Measurements from ENCODE around the gene CD40. TPM values are rescaled to one million over a fixed set of nuclear protein-coding genes. Genes with fewer than 3 reads are reported as not detected.

CD40 gene
- total RNA-seq, 6 donors from 2014 or later = 15.7 to 32.5 (median 25.8) TPM

GRCh38 chr20:46135856-46136633 lies 17.9 kb downstream of the CD40 start:
- H3K9me3 ChIP-seq = no peaks in the 10 kb centered on the region
- WGBS, 2 donors = 44 to 48% methylated on average over 12 of the region's 12 CpGs
- no peak overlapping the region for H3K27ac ChIP-seq
- H3K36me3 ChIP-seq = no peaks in the 10 kb centered on the region
- DNase-seq (no peak), ATAC-seq (ENCODE audit: low FRiP score in 2 of 2) (no peak)
- H3K4me1 ChIP-seq = peaks cover 0 to 4% (median 0%) of the 10 kb centered on the region in 4 donors
- H3K4me3 ChIP-seq = no peak overlapping the region
- peaks cover 0 to 3% (median 0%) of the 10 kb centered on the region in 4 donors for H3K27me3 ChIP-seq
- TF ChIP-seq POLR2AphosphoS5 (IDR thresholded peaks at IDR 0.05) = no peak
- no peak for TF ChIP-seq POLR2A (IDR thresholded peaks at IDR 0.05)
- no peak for TF ChIP-seq CTCF (IDR thresholded peaks at IDR 0.05)
- TF ChIP-seq EP300 (IDR thresholded peaks at IDR 0.05) = no peak

GRCh38 chr20:46137816-46138215 lies 19.7 kb downstream of the CD40 start:
- no peak overlapping the region for H3K4me3 ChIP-seq
- TF ChIP-seq POLR2A (IDR thresholded peaks at IDR 0.05) = no peak
- no peak for TF ChIP-seq EP300 (IDR thresholded peaks at IDR 0.05)
- no peak for TF ChIP-seq CTCF (IDR thresholded peaks at IDR 0.05)
- no peak for TF ChIP-seq POLR2AphosphoS5 (IDR thresholded peaks at IDR 0.05)
- H3K27ac ChIP-seq = no peak overlapping the region
- H3K27me3 ChIP-seq = peaks cover 0 to 4% (median 2%) of the 10 kb centered on the region in 4 donors
- peaks cover 0 to 3% (median 0%) of the 10 kb centered on the region in 4 donors for H3K4me1 ChIP-seq
- 60 to 85% methylated on average over 3 to 5 of the region's 5 CpGs for WGBS, 2 donors
- H3K9me3 ChIP-seq = no peaks in the 10 kb centered on the region
- no peak for DNase-seq
- H3K36me3 ChIP-seq = no peaks in the 10 kb centered on the region
- ATAC-seq (ENCODE audit: low FRiP score in 2 of 2) = no peak

- H3K27ac ChIP-seq = no peak overlapping the region
- no peaks in the 10 kb centered on the region for H3K9me3 ChIP-seq
- 50 to 52% methylated on average over 6 to 8 of the region's 8 CpGs for WGBS, 2 donors
- peaks cover 0 to 4% (median 2%) of the 10 kb centered on the region in 4 donors for H3K27me3 ChIP-seq
- no peak overlapping the region for H3K4me3 ChIP-seq
- TF ChIP-seq CTCF (IDR thresholded peaks at IDR 0.05) (no peak), POLR2A (IDR thresholded peaks at IDR 0.05) (no peak), POLR2AphosphoS5 (IDR thresholded peaks at IDR 0.05) (no peak), EP300 (IDR thresholded peaks at IDR 0.05) (no peak)
- no peak for ATAC-seq (ENCODE audit: low FRiP score in 2 of 2)
- no peak for DNase-seq
- no peaks in the 10 kb centered on the region for H3K36me3 ChIP-seq
- H3K4me1 ChIP-seq = no peaks in the 10 kb centered on the region
These were observed 21.3 kb downstream of the CD40 start for GRCh38 chr20:46139266-46139889.

- no peak for DNase-seq
- TF ChIP-seq EP300 (IDR thresholded peaks at IDR 0.05) = no peak
- TF ChIP-seq CTCF (IDR thresholded peaks at IDR 0.05) = no peak
- TF ChIP-seq POLR2AphosphoS5 (IDR thresholded peaks at IDR 0.05) = no peak
- TF ChIP-seq POLR2A (IDR thresholded peaks at IDR 0.05) = no peak
- H3K4me1 ChIP-seq = no peaks in the 10 kb centered on the region
- 42 to 75% methylated on average over 3 to 5 of the region's 5 CpGs for WGBS, 2 donors
- no peak for ATAC-seq (ENCODE audit: low FRiP score in 2 of 2)
- peaks cover 0 to 4% (median 2%) of the 10 kb centered on the region in 4 donors for H3K27me3 ChIP-seq
- no peak overlapping the region for H3K4me3 ChIP-seq
- H3K9me3 ChIP-seq = no peaks in the 10 kb centered on the region
- no peak overlapping the region for H3K27ac ChIP-seq
- H3K36me3 ChIP-seq = no peaks in the 10 kb centered on the region
These were observed 21.9 kb downstream of the CD40 start for GRCh38 chr20:46139908-46140482.

Measured in upper lobe of left lung (tissue), 6 donors.